ENCODE results near the gene RFX7.

Gene RFX7

GRCh38 chr15:56184516-56184915 is 59.2 kb downstream of the RFX7 start:
- no peak overlapping the region for H2AFZ ChIP-seq (ENCODE audit: low read depth, low read length, severe bottlenecking)
- H3K36me3 ChIP-seq (ENCODE audit: low read length): peaks cover 4% of the 10 kb centered on the region; the same call in 1 of the 2 replicates
- no peak for TF ChIP-seq CTCF (IDR thresholded peaks at IDR 0.05; ENCODE audit: insufficient read depth, low read length, poor library complexity, severe bottlenecking)
- TF ChIP-seq EZH2phosphoT487 (conservative IDR thresholded peaks at IDR 0.05; ENCODE audit: low read length): no peak
- H3K79me2 ChIP-seq (ENCODE audit: insufficient read depth, low read length): peaks cover 84% of the 10 kb centered on the region
- H4K20me1 ChIP-seq (ENCODE audit: low read depth, low read length): peaks cover 10% of the 10 kb centered on the region; the same call in 1 of the 2 replicates
- no peak overlapping the region for H3K9ac ChIP-seq (ENCODE audit: low read length)
- H3K9me3 ChIP-seq (ENCODE audit: insufficient read depth, low read length): no peaks in the 10 kb centered on the region
- H3K4me3 ChIP-seq (ENCODE audit: insufficient read depth, low read length, poor library complexity, severe bottlenecking): no peak overlapping the region
- H3K9me2 ChIP-seq (replicated peaks; ENCODE audit: insufficient read depth, low read length): no peaks in the 10 kb centered on the region
- no peak overlapping the region for H3K27ac ChIP-seq (ENCODE audit: low read depth, low read length)
- peaks cover 5% of the 10 kb centered on the region; the same call in 1 of the 2 replicates for H3F3A ChIP-seq (ENCODE audit: insufficient read depth)
- H3K4me2 ChIP-seq (ENCODE audit: low read depth, low read length, poor library complexity, severe bottlenecking): no peak overlapping the region
- no peaks in the 10 kb centered on the region for H3K27me3 ChIP-seq (ENCODE audit: low read length)

DNA sequence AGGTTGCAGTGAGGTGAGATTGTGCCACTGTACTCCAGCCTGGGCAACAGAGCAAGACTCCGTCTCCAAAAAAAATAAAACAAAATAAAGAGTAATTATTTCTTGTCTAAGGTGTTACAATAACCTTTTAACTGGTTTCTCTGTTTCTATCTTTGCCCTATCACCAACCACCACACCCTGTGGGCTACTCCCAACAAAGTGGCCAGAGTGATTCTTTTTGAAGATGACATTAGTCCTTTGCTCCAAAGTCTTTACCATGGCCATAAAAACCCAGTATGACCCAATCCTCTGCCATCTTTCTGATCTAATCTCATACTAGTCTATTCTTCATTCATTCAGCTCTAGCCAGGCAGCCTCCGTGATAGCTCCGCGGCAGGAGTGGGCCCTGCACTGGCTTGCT is 62.8 kb downstream of the RFX7 start:
- H4K20me1 ChIP-seq (ENCODE audit: low read depth, low read length): peaks cover 20% of the 10 kb centered on the region; the same call in 1 of the 2 replicates
- H3K27ac ChIP-seq (ENCODE audit: low read depth, low read length): no peak overlapping the region
- TF ChIP-seq CTCF (IDR thresholded peaks at IDR 0.05; ENCODE audit: insufficient read depth, low read length, poor library complexity, severe bottlenecking): no peak
- TF ChIP-seq EZH2phosphoT487 (conservative IDR thresholded peaks at IDR 0.05; ENCODE audit: low read length): no peak
- H3K9me2 ChIP-seq (replicated peaks; ENCODE audit: insufficient read depth, low read length): no peaks in the 10 kb centered on the region
- peaks cover 12% of the 10 kb centered on the region; the same call in 1 of the 2 replicates for H3K36me3 ChIP-seq (ENCODE audit: low read length)
- H3K27me3 ChIP-seq (ENCODE audit: low read length): no peaks in the 10 kb centered on the region
- H3F3A ChIP-seq (ENCODE audit: insufficient read depth): peaks cover 12% of the 10 kb centered on the region
- H3K9ac ChIP-seq (ENCODE audit: low read length): no peak overlapping the region
- H3K79me2 ChIP-seq (ENCODE audit: insufficient read depth, low read length): peaks cover 83% of the 10 kb centered on the region
- H3K4me3 ChIP-seq (ENCODE audit: insufficient read depth, low read length, poor library complexity, severe bottlenecking): no peak overlapping the region
- no peak overlapping the region for H2AFZ ChIP-seq (ENCODE audit: low read depth, low read length, severe bottlenecking)
- no peak overlapping the region for H3K4me2 ChIP-seq (ENCODE audit: low read depth, low read length, poor library complexity, severe bottlenecking)
- no peaks in the 10 kb centered on the region for H3K9me3 ChIP-seq (ENCODE audit: insufficient read depth, low read length)

GRCh38 chr15:56176996-56177395 is 66.7 kb downstream of the RFX7 start:
- peaks cover 18% of the 10 kb centered on the region; the same call in 1 of the 2 replicates for H3K36me3 ChIP-seq (ENCODE audit: low read length)
- no peak overlapping the region for H2AFZ ChIP-seq (ENCODE audit: low read depth, low read length, severe bottlenecking)
- no peaks in the 10 kb centered on the region for H3K9me3 ChIP-seq (ENCODE audit: insufficient read depth, low read length)
- H3K79me2 ChIP-seq (ENCODE audit: insufficient read depth, low read length): peaks cover 63% of the 10 kb centered on the region
- H3K4me3 ChIP-seq (ENCODE audit: insufficient read depth, low read length, poor library complexity, severe bottlenecking): no peak overlapping the region
- H3K9me2 ChIP-seq (replicated peaks; ENCODE audit: insufficient read depth, low read length): no peaks in the 10 kb centered on the region
- no peak overlapping the region for H3K27ac ChIP-seq (ENCODE audit: low read depth, low read length)
- peaks cover 7% of the 10 kb centered on the region for H3F3A ChIP-seq (ENCODE audit: insufficient read depth)
- no peak overlapping the region for H3K4me2 ChIP-seq (ENCODE audit: low read depth, low read length, poor library complexity, severe bottlenecking)
- no peak for TF ChIP-seq CTCF (IDR thresholded peaks at IDR 0.05; ENCODE audit: insufficient read depth, low read length, poor library complexity, severe bottlenecking)
- no peak for TF ChIP-seq EZH2phosphoT487 (conservative IDR thresholded peaks at IDR 0.05; ENCODE audit: low read length)
- H3K9ac ChIP-seq (ENCODE audit: low read length): no peak overlapping the region
- peaks cover 10% of the 10 kb centered on the region; the same call in 1 of the 2 replicates for H4K20me1 ChIP-seq (ENCODE audit: low read depth, low read length)
- H3K27me3 ChIP-seq (ENCODE audit: low read length): no peaks in the 10 kb centered on the region

Measured in SU-DHL-6 (cell line).